H9 (cell line): ENCODE data around the gene CALN1. TPM values are rescaled to one million over a fixed set of nuclear protein-coding genes. Genes with fewer than 3 reads are reported as not detected.

Source experiments
- DNase-seq: peaks from one replicate; pipeline ENCODE4 v3.0.0-alpha.2; 2017
- H2AFZ ChIP-seq: one replicate; pipeline ENCODE4 v1.6.1; 2013; ENCODE audit warnings: mild to moderate bottlenecking, low read length, control low read depth, moderate library complexity
- H2AK5ac ChIP-seq: 2 replicates; pipeline ENCODE4 v1.6.1; 2013; ENCODE audit warnings: low read length, control low read depth, mixed read lengths; ENCODE audit not compliant: insufficient read length
- H2BK120ac ChIP-seq: one replicate; pipeline ENCODE4 v1.6.1; 2013; ENCODE audit warnings: low read depth, mild to moderate bottlenecking, low read length, control low read depth, inconsistent platforms; ENCODE audit not compliant: poor library complexity, severe bottlenecking
- H2BK12ac ChIP-seq: 2 replicates; pipeline ENCODE4 v1.6.1; 2013; ENCODE audit warnings: low read length, control low read depth, mixed read lengths, low read depth; ENCODE audit not compliant: insufficient read length
- H2BK15ac ChIP-seq: 2 replicates; pipeline ENCODE4 v1.6.1; 2013; ENCODE audit warnings: low read depth, low read length, control low read depth
- H2BK20ac ChIP-seq: one replicate; pipeline ENCODE4 v1.6.1; 2013; ENCODE audit warnings: low read depth, mild to moderate bottlenecking, low read length, control low read depth, inconsistent platforms; ENCODE audit not compliant: poor library complexity, severe bottlenecking
- H2BK5ac ChIP-seq: 2 replicates; pipeline ENCODE4 v1.6.1; 2013; ENCODE audit warnings: low read length, control low read depth, mixed read lengths; ENCODE audit not compliant: insufficient read length
- H3K14ac ChIP-seq: 2 replicates; pipeline ENCODE4 v1.6.1; 2013; ENCODE audit warnings: low read length, control low read depth; ENCODE audit not compliant: insufficient read depth
- H3K18ac ChIP-seq: 2 replicates; pipeline ENCODE4 v1.6.1; 2013; ENCODE audit warnings: low read depth, mild to moderate bottlenecking, mixed read lengths, low read length, control low read depth; ENCODE audit not compliant: insufficient read length
- H3K23ac ChIP-seq: 2 replicates; pipeline ENCODE4 v1.6.1; 2013; ENCODE audit warnings: low read length, control low read depth, mixed read lengths, low read depth; ENCODE audit not compliant: insufficient read length
- H3K23me2 ChIP-seq: 2 replicates; pipeline ENCODE4 v1.6.1; 2013; ENCODE audit warnings: low read depth, mild to moderate bottlenecking, mixed read lengths, low read length, control low read depth; ENCODE audit not compliant: insufficient read length, poor library complexity, severe bottlenecking
- H3K27ac ChIP-seq: 2 replicates; pipeline ENCODE4 v1.5.1; 2013; ENCODE audit warnings: low read length, control low read depth, mixed read lengths, low read depth; ENCODE audit not compliant: insufficient read length
- H3K27me3 ChIP-seq: 2 replicates; pipeline ENCODE4 v1.6.1; 2013; ENCODE audit warnings: low read length, control low read depth, inconsistent platforms; ENCODE audit not compliant: insufficient read depth
- H3K4ac ChIP-seq: 2 replicates; pipeline ENCODE4 v1.6.1; 2013; ENCODE audit warnings: low read depth, mild to moderate bottlenecking, control low read depth, inconsistent platforms, low read length, moderate library complexity
- H3K4me1 ChIP-seq: 2 replicates; pipeline ENCODE4 v1.6.1; 2013; ENCODE audit warnings: low read length, control low read depth, inconsistent platforms; ENCODE audit not compliant: insufficient read depth
- H3K4me2 ChIP-seq: 2 replicates; pipeline ENCODE4 v1.6.1; 2013; ENCODE audit warnings: low read length, control low read depth, mixed read lengths; ENCODE audit not compliant: insufficient read length, insufficient read depth
- H3K56ac ChIP-seq: 2 replicates; pipeline ENCODE4 v1.6.1; 2013; ENCODE audit warnings: low read depth, mild to moderate bottlenecking, mixed read lengths, low read length, control low read depth; ENCODE audit not compliant: insufficient read length
- H3K79me1 ChIP-seq: 2 replicates; pipeline ENCODE4 v1.6.1; 2013; ENCODE audit warnings: low read depth, mild to moderate bottlenecking, moderate library complexity, low read length, control low read depth, inconsistent platforms; ENCODE audit not compliant: insufficient read depth, poor library complexity, severe bottlenecking
- H3K79me2 ChIP-seq: 2 replicates; pipeline ENCODE4 v1.6.1; 2013; ENCODE audit warnings: low read length, control low read depth, inconsistent platforms; ENCODE audit not compliant: insufficient read depth
- H3K9ac ChIP-seq: 2 replicates; pipeline ENCODE4 v1.6.1; 2013; ENCODE audit warnings: low read length, control low read depth, mixed read lengths; ENCODE audit not compliant: insufficient read length; ENCODE audit errors: extremely low read depth
- H3K9me3 ChIP-seq: one replicate; pipeline ENCODE4 v1.6.1; 2013; ENCODE audit warnings: low read depth, low read length, inconsistent platforms; ENCODE audit not compliant: control insufficient read depth
- H3T11ph ChIP-seq: one replicate; pipeline ENCODE4 v1.6.1; 2013; ENCODE audit warnings: mild to moderate bottlenecking, low read length, control low read depth, inconsistent platforms
- H4K20me1 ChIP-seq: one replicate; pipeline ENCODE4 v1.6.1; 2013; ENCODE audit not compliant: control insufficient read depth, insufficient read length, insufficient read depth
- H4K5ac ChIP-seq: 2 replicates; pipeline ENCODE4 v1.6.1; 2013; ENCODE audit warnings: low read depth, mild to moderate bottlenecking, mixed read lengths, low read length, control low read depth; ENCODE audit not compliant: insufficient read length
- H4K8ac ChIP-seq: replicated peaks from 2 replicates; pipeline ENCODE4 v1.6.1; 2013; ENCODE audit warnings: low read length, control low read depth, mixed read lengths, low read depth; ENCODE audit not compliant: insufficient read length
- H4K91ac ChIP-seq: 2 replicates; pipeline ENCODE4 v1.6.1; 2013; ENCODE audit warnings: low read depth, mild to moderate bottlenecking, moderate library complexity, mixed read lengths, low read length, control low read depth; ENCODE audit not compliant: insufficient read length
- H3K27ac Mint-ChIP-seq, 3 experiments: 2 replicates in 2 of 3; 3 replicates in 1 of 3; pipeline ENCODE4 v1.8.0; 2020 to 2021; ENCODE audit warnings: mixed read lengths in 3 of 3, mild to moderate bottlenecking in 1 of 3, moderate library complexity in 1 of 3
- H3K27me3 Mint-ChIP-seq: 2 replicates; pipeline ENCODE4 v1.8.0; 2021; ENCODE audit warnings: low read depth, mild to moderate bottlenecking, moderate library complexity, mixed read lengths
- H3K36me3 Mint-ChIP-seq, 3 experiments: 2 replicates in 2 of 3; 3 replicates in 1 of 3; pipeline ENCODE4 v1.8.0; 2020 to 2021; ENCODE audit warnings: low read depth in 3 of 3, mixed read lengths in 3 of 3; ENCODE audit not compliant: insufficient read depth in 1 of 3
- H3K4me1 Mint-ChIP-seq, 2 experiments: 2 replicates each; pipeline ENCODE4 v1.8.0; 2020; ENCODE audit warnings: mixed read lengths in 2 of 2
- H3K4me3 Mint-ChIP-seq, 2 experiments: 2 replicates in 1 of 2; 3 replicates in 1 of 2; pipeline ENCODE4 v1.8.0; 2020 to 2021; ENCODE audit warnings: mild to moderate bottlenecking in 2 of 2, mixed read lengths in 2 of 2, moderate library complexity in 1 of 2
- H3K9me3 Mint-ChIP-seq, 2 experiments: 2 replicates in 1 of 2; 3 replicates in 1 of 2; pipeline ENCODE4 v1.8.0; 2020; ENCODE audit warnings: mild to moderate bottlenecking in 2 of 2, mixed read lengths in 2 of 2, moderate library complexity in 1 of 2
- WGBS: extraction: QIAGEN DNeasy Blood & Tissue Kit; methylation state at CpG from one replicate; pipeline ENCODE4 v1.1.7; 2013; ENCODE audit warnings: missing lambda C conversion rate, low lambda C conversion rate, mixed read lengths; ENCODE audit not compliant: insufficient read length; ENCODE audit errors: extremely low coverage; 5-methylcytosine and 5-hydroxymethylcytosine counted together
- total RNA-seq: library from RNA; stranded (reverse); gene quantifications from 2 replicates; pipeline ENCODE4 v1.2.1, GENCODE V29; 2021
- TF ChIP-seq, protein P1 (sequence below): fragments of 200-600 bp; sonication (generic); conservative IDR thresholded peaks from 3 replicates; pipeline ENCODE4 v1.8.0; 2021; ENCODE audit warnings: antibody characterized with exemption, mild to moderate bottlenecking

Gene CALN1
- total RNA-seq, 1 experiment from 2014 or later: 2.8 TPM

DNA sequence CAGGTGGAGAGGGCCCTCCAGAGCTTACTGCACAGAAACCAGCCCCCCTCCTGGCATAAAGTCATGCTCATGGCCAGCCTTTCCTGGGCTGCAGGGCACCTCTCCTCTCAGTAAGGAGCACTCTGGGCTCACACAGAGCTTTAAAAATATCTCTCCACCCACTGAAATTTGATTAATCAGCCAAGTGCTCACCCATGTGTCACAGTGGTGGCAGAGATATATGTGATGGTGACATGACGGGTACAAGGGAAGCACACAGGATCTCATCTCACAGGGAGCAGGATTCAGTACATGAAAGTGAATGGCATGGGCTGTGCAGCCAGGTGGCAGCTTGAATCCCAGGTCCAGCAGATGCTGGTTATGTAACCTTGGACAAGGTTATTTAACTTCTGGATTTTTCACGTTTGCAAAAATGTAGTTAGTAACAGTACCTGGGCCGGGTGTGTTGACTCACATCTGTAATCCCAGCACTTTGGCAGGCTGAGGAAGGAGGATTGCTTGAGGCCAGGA lies 144.8 kb downstream of the CALN1 start:
- H2AK5ac ChIP-seq: no peak overlapping the region
- peak overlapping the region in 1 of 3 experiments; percentile 78; a peak in 2 of 7 replicates for H3K27ac Mint-ChIP-seq
- H3K27ac ChIP-seq: no peak overlapping the region
- TF ChIP-seq, protein P1, sequence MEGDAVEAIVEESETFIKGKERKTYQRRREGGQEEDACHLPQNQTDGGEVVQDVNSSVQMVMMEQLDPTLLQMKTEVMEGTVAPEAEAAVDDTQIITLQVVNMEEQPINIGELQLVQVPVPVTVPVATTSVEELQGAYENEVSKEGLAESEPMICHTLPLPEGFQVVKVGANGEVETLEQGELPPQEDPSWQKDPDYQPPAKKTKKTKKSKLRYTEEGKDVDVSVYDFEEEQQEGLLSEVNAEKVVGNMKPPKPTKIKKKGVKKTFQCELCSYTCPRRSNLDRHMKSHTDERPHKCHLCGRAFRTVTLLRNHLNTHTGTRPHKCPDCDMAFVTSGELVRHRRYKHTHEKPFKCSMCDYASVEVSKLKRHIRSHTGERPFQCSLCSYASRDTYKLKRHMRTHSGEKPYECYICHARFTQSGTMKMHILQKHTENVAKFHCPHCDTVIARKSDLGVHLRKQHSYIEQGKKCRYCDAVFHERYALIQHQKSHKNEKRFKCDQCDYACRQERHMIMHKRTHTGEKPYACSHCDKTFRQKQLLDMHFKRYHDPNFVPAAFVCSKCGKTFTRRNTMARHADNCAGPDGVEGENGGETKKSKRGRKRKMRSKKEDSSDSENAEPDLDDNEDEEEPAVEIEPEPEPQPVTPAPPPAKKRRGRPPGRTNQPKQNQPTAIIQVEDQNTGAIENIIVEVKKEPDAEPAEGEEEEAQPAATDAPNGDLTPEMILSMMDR: no peak
- no CpG with 5 or more reads among the region's 3 CpGs for WGBS
- no peak overlapping the region for H3K23ac ChIP-seq
- H2AFZ ChIP-seq: no peak overlapping the region
- H2BK20ac ChIP-seq: no peak overlapping the region
- no peaks in the 10 kb centered on the region for H3K27me3 ChIP-seq
- H3K36me3 Mint-ChIP-seq: peaks cover 2 to 24% (median 24%) of the 10 kb centered on the region in 3 experiments
- no peak overlapping the region for H4K91ac ChIP-seq
- H3K9me3 ChIP-seq: no peaks in the 10 kb centered on the region
- no peaks in the 10 kb centered on the region; the same call in 1 of the 2 replicates for H3K79me2 ChIP-seq
- H3K79me1 ChIP-seq: no peaks in the 10 kb centered on the region
- no peak overlapping the region for H3K4me2 ChIP-seq
- no peak for DNase-seq
- no peak overlapping the region for H4K8ac ChIP-seq
- peaks cover 52 to 54% of the 10 kb centered on the region in 2 experiments for H3K4me1 Mint-ChIP-seq
- no peak overlapping the region for H3T11ph ChIP-seq
- H2BK5ac ChIP-seq: no peak overlapping the region
- H4K20me1 ChIP-seq: no peaks in the 10 kb centered on the region
- no peak overlapping the region for H2BK15ac ChIP-seq
- H3K18ac ChIP-seq: no peak overlapping the region
- H3K14ac ChIP-seq: no peak overlapping the region
- H3K56ac ChIP-seq: no peak overlapping the region
- no peaks in the 10 kb centered on the region for H3K27me3 Mint-ChIP-seq
- H3K23me2 ChIP-seq: no peaks in the 10 kb centered on the region
- H3K4me3 Mint-ChIP-seq: no peak overlapping the region
- H3K9me3 Mint-ChIP-seq: peaks cover 6 to 7% of the 10 kb centered on the region in 2 experiments; a peak in 4 of 5 replicates
- no peak overlapping the region for H3K9ac ChIP-seq
- H2BK12ac ChIP-seq: no peak overlapping the region
- H2BK120ac ChIP-seq: no peak overlapping the region
- no peak overlapping the region for H4K5ac ChIP-seq
- no peak overlapping the region for H3K4ac ChIP-seq
- peaks cover 12% of the 10 kb centered on the region; the same call in 1 of the 2 replicates for H3K4me1 ChIP-seq
